Adipocyte (in vitro differentiated cells): ENCODE data around the gene CMIP.

Experiments used
- DNase-seq: peaks from one replicate; pipeline ENCODE4 v3.0.0-alpha.2; 2015; ENCODE audit warnings: low read depth
- H3K27me3 ChIP-seq: replicated peaks from 2 replicates; pipeline ENCODE4 v1.7.0; 2013; ENCODE audit warnings: mild to moderate bottlenecking, low read length, moderate library complexity; ENCODE audit not compliant: control insufficient read depth, insufficient read depth
- H3K36me3 ChIP-seq: 2 replicates; pipeline ENCODE4 v1.7.0; 2013; ENCODE audit warnings: low read length, mild to moderate bottlenecking, moderate library complexity; ENCODE audit not compliant: control insufficient read depth, insufficient read depth, severe bottlenecking
- H3K4me1 ChIP-seq: 2 replicates; pipeline ENCODE4 v1.7.0; 2013; ENCODE audit warnings: mild to moderate bottlenecking, low read length, moderate library complexity; ENCODE audit not compliant: control insufficient read depth, insufficient read depth
- H3K4me3 ChIP-seq: 2 replicates; pipeline ENCODE4 v1.7.0; 2013; ENCODE audit warnings: mild to moderate bottlenecking, low read length, moderate library complexity
- H3K9ac ChIP-seq: 2 replicates; pipeline ENCODE4 v1.7.0; 2013; ENCODE audit warnings: mild to moderate bottlenecking, low read length, moderate library complexity
- H3K9me3 ChIP-seq: 2 replicates; pipeline ENCODE4 v1.7.0; 2013; ENCODE audit warnings: mild to moderate bottlenecking, low read length, moderate library complexity; ENCODE audit not compliant: control insufficient read depth

The CMIP gene

GRCh38 chr16:81547939-81548216, 103.3 kb downstream of the CMIP start:
- Histone ChIP-seq H3K36me3 (no peaks in the 10 kb centered on the region), H3K27me3 (no peaks in the 10 kb centered on the region), H3K9me3 (no peaks in the 10 kb centered on the region), H3K4me1 (peaks cover 35% of the 10 kb centered on the region), H3K9ac (no peak overlapping the region), H3K4me3 (no peak overlapping the region)
- no peak for DNase-seq

DNA sequence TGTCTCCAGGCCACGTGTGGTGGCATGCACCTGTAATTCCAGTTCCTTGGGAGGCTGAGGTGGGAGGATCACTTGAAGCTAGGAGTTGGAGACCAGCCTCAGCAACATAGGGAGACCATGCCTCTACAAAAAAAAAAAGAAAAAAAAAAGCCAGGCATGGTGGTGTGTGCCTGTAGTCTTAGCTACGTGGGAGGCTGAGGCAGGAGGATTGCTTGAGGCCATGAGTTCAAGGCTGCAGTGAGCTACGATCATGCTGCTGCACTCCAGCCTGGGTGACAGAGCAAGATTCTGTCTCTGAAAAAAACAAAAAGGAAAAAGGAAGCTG, 103.9 kb downstream of the CMIP start:
- Histone ChIP-seq H3K4me1 (peaks cover 40% of the 10 kb centered on the region), H3K4me3 (no peak overlapping the region), H3K9me3 (no peaks in the 10 kb centered on the region), H3K9ac (no peak overlapping the region), H3K36me3 (no peaks in the 10 kb centered on the region), H3K27me3 (no peaks in the 10 kb centered on the region)
- no peak for DNase-seq

GRCh38 chr16:81548876-81549546, 104.4 kb downstream of the CMIP start:
- Histone ChIP-seq H3K36me3 (no peaks in the 10 kb centered on the region), H3K9ac (no peak overlapping the region), H3K4me3 (no peak overlapping the region), H3K4me1 (peaks cover 37% of the 10 kb centered on the region), H3K9me3 (no peaks in the 10 kb centered on the region), H3K27me3 (no peaks in the 10 kb centered on the region)
- no peak for DNase-seq

- DNase-seq = no peak
- H3K4me3 ChIP-seq = no peak overlapping the region
- H3K36me3 ChIP-seq = no peaks in the 10 kb centered on the region
- no peaks in the 10 kb centered on the region for H3K27me3 ChIP-seq
- no peak overlapping the region for H3K9ac ChIP-seq
- H3K4me1 ChIP-seq = peaks cover 29% of the 10 kb centered on the region
- no peaks in the 10 kb centered on the region for H3K9me3 ChIP-seq
Observed at GRCh38 chr16:81549547-81550431, 105.2 kb downstream of the CMIP start.

- Histone ChIP-seq H3K4me1 (peaks cover 23% of the 10 kb centered on the region), H3K27me3 (no peaks in the 10 kb centered on the region)
- DNase-seq = no peak
Observed at GRCh38 chr16:81550432-81550808, 105.8 kb downstream of the CMIP start.

DNA sequence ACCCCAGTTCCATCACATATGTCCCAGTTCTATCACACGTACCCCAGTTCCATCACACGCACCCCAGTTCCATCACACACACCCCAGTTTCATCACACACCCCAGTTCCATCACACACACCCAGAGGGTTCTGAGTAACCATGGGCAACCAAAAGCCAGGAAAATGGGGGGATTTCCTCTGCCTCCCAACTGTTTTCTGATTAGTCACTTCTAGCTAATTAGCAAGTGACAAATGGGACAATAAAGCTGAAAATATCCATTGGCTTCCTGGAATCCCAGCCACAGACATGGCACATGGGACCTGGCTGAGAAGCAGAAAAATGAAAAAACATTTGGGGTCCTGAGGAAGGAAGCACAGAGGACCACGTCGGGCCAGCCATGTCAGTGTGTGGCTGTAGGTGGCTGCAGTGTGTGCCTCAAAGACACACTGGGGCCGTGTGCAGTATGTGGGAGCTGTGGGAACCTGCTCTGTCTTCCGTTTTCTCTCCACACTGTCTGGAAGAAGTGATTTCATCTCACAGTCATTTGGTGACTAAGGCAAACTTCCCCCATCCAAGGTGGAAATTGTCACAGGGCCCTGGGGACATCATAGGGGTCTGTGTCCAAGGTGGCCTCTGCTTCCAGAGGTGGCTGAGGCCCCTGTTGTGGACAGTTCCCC, 106.7 kb downstream of the CMIP start:
- no peaks in the 10 kb centered on the region for H3K36me3 ChIP-seq
- no peak overlapping the region for H3K9ac ChIP-seq
- no peak overlapping the region for H3K4me3 ChIP-seq
- no peaks in the 10 kb centered on the region for H3K9me3 ChIP-seq
- peaks cover 20% of the 10 kb centered on the region for H3K4me1 ChIP-seq
- peak; percentile 16 for DNase-seq
- H3K27me3 ChIP-seq = no peaks in the 10 kb centered on the region

More at GRCh38 chr16:81550432-81550808, 105.8 kb downstream of the CMIP start:
- Histone ChIP-seq H3K9ac (no peak overlapping the region), H3K36me3 (no peaks in the 10 kb centered on the region), H3K9me3 (no peaks in the 10 kb centered on the region), H3K4me3 (no peak overlapping the region)

DNA sequence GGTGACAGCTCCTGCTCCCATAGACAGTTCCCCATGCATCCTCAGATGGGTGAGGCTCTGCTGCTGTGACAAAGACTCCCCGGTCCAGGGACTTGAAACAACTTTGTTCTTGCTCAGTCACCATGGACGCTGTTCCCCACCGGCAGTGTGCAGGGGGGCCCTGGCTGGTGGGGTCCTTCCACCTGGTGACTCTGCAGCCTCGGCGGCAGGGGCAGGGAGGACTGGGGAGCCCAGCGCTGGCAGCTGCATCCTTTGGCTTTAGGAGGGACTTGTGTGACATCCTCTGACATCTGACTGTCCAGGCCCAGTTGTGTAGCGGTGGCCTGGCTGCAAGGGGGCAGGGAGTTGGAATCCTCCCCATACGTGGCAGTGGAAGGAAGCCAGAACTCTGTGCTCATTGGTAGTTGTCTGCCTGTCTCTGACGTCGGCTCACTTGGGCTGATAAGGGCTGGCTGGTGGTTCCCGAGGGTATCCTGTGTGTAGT, 107.3 kb downstream of the CMIP start:
- Histone ChIP-seq H3K27me3 (no peaks in the 10 kb centered on the region), H3K4me3 (no peak overlapping the region), H3K9me3 (no peaks in the 10 kb centered on the region), H3K4me1 (peaks cover 24% of the 10 kb centered on the region), H3K36me3 (no peaks in the 10 kb centered on the region), H3K9ac (no peak overlapping the region)
- no peak for DNase-seq

DNA sequence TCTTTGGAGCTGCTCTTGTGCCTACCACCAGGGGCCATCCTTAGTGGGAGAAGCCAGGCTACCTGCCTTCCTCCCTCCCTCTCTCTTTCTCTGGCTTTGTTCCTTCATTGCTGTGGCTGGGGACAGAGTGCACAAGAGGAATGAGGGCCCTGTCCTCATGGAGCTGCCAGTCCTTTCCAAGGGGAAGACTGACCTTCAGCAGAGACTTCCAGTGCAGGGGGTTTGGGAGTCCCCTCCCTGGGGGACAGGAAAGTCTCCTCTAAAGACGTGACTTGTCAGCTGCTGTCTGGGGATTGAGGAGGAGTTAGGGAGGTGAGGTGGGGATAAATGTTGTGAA, 108.1 kb downstream of the CMIP start:
- Histone ChIP-seq H3K27me3 (no peaks in the 10 kb centered on the region), H3K9me3 (no peaks in the 10 kb centered on the region), H3K4me1 (peaks cover 27% of the 10 kb centered on the region), H3K36me3 (no peaks in the 10 kb centered on the region), H3K9ac (no peak overlapping the region), H3K4me3 (no peak overlapping the region)
- DNase-seq = no peak

DNA sequence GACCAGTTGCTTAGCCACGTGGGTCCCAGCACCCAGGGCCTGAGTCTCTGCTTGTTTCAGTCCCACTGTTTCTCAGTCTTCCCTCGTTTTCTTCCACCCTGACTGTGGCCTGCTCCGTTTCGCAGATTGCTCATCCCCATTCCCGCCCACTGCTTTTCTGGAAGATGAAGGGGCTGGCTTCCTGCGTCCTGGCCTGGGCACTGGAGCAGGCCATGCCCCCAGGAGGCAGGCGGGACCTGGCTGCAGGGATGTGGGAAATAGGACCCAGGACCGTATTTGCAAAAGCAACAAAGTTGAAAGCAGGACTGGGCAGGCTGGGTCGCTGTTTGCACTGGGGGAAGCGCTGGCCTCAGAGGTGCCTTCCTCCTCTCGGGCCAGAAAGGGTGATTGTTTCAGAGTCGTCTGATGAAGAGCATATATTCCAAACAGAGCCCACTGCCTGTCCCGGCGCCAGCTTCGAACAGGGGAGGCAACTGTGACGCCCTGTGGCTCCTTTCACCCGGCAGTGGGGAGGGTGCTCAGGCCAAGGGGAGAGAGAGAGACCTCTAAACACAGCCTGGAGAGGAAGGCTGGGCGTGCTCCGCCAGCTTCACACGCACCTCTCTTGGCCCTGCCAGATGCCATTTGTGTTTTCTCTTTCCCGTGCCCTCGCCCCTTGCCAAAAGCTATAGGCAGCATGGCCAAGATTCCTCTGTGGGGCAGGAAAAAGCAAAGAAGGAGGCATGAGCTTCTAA, 108.6 kb downstream of the CMIP start:
- Histone ChIP-seq H3K9ac (no peak overlapping the region), H3K4me3 (no peak overlapping the region), H3K27me3 (no peaks in the 10 kb centered on the region), H3K36me3 (no peaks in the 10 kb centered on the region), H3K9me3 (no peaks in the 10 kb centered on the region), H3K4me1 (peaks cover 27% of the 10 kb centered on the region)
- no peak for DNase-seq

GRCh38 chr16:81553814-81554675, 109.4 kb downstream of the CMIP start:
- H3K4me1 ChIP-seq = peaks cover 27% of the 10 kb centered on the region

More at GRCh38 chr16:81553814-81554675, 109.4 kb downstream of the CMIP start:
- no peaks in the 10 kb centered on the region for H3K27me3 ChIP-seq
- H3K9me3 ChIP-seq = no peaks in the 10 kb centered on the region
- H3K36me3 ChIP-seq = no peaks in the 10 kb centered on the region
- no peak overlapping the region for H3K9ac ChIP-seq
- DNase-seq = no peak
- no peak overlapping the region for H3K4me3 ChIP-seq
